ENCODE results near the gene TGOLN2. TPM values are rescaled to one million over a fixed set of nuclear protein-coding genes. Genes with fewer than 3 reads are reported as not detected.

TGOLN2 gene
- total RNA-seq, 4 donors from 2014 or later, result 115 to 153 (median 124) TPM

GRCh38 chr2:85314884-85315242 is 12.9 kb downstream of the TGOLN2 start:
- no peak overlapping the region for H3K4me3 ChIP-seq

GRCh38 chr2:85312404-85312803 is 15.4 kb downstream of the TGOLN2 start:
- H3K27ac ChIP-seq, result no peak overlapping the region
- no peak for ATAC-seq
- WGBS, 2 donors (ENCODE audit: low coverage in 1 of 2), result 77 to 83% methylated on average over 7 of the region's 7 CpGs
- H3K9me3 ChIP-seq, result no peaks in the 10 kb centered on the region
- no peak for TF ChIP-seq POLR2AphosphoS5 (IDR thresholded peaks at IDR 0.05)
- TF ChIP-seq EP300 (IDR thresholded peaks at IDR 0.05), result no peak
- no peak for TF ChIP-seq POLR2A (IDR thresholded peaks at IDR 0.05)
- no peak for TF ChIP-seq CTCF (IDR thresholded peaks at IDR 0.05)
- no peak overlapping the region for H3K4me3 ChIP-seq
- peaks cover 0 to 30% (median 10%) of the 10 kb centered on the region in 3 donors for H3K4me1 ChIP-seq
- peaks cover 0 to 64% of the 10 kb centered on the region in 2 donors for H3K36me3 ChIP-seq
- H3K27me3 ChIP-seq, result no peaks in the 10 kb centered on the region

More at GRCh38 chr2:85314884-85315242, 12.9 kb downstream of the TGOLN2 start:
- WGBS, 2 donors (ENCODE audit: low coverage in 1 of 2), result 96% methylated on average over 5 of the region's 10 CpGs; no CpG with 5 or more reads in 1 of the 2 donors
- no peaks in the 10 kb centered on the region for H3K9me3 ChIP-seq
- no peak overlapping the region for H3K27ac ChIP-seq
- TF ChIP-seq POLR2AphosphoS5 (IDR thresholded peaks at IDR 0.05) (no peak), POLR2A (IDR thresholded peaks at IDR 0.05) (no peak), CTCF (IDR thresholded peaks at IDR 0.05) (no peak), EP300 (IDR thresholded peaks at IDR 0.05) (no peak)
- no peak for ATAC-seq
- H3K36me3 ChIP-seq, result peaks cover 0 to 71% of the 10 kb centered on the region in 2 donors
- no peaks in the 10 kb centered on the region for H3K27me3 ChIP-seq
- H3K4me1 ChIP-seq, result peaks cover 0 to 24% (median 0%) of the 10 kb centered on the region in 3 donors

GRCh38 chr2:85310330-85310729 is 17.5 kb downstream of the TGOLN2 start:
- no peak for ATAC-seq
- Histone ChIP-seq H3K4me3 (no peak overlapping the region), H3K4me1 (peaks cover 0 to 32% (median 10%) of the 10 kb centered on the region in 3 donors), H3K36me3 (peaks cover 0 to 66% of the 10 kb centered on the region in 2 donors), H3K27me3 (no peaks in the 10 kb centered on the region), H3K27ac (peak overlapping the region in 1 of 4 donors; percentile 36), H3K9me3 (no peaks in the 10 kb centered on the region)
- 63 to 85% methylated on average over 2 to 3 of the region's 3 CpGs for WGBS, 2 donors (ENCODE audit: low coverage in 1 of 2)
- TF ChIP-seq POLR2A (IDR thresholded peaks at IDR 0.05) (no peak), CTCF (IDR thresholded peaks at IDR 0.05) (no peak), EP300 (IDR thresholded peaks at IDR 0.05) (no peak), POLR2AphosphoS5 (IDR thresholded peaks at IDR 0.05) (no peak)

- ATAC-seq, result no peak
- Histone ChIP-seq H3K9me3 (no peaks in the 10 kb centered on the region), H3K27ac (peak overlapping the region in 3 of 4 donors; percentile 4 to 60 (median 36)), H3K4me3 (no peak overlapping the region), H3K36me3 (peaks cover 0 to 66% of the 10 kb centered on the region in 2 donors), H3K27me3 (no peaks in the 10 kb centered on the region), H3K4me1 (peaks cover 0 to 32% (median 10%) of the 10 kb centered on the region in 3 donors)
- TF ChIP-seq POLR2A (IDR thresholded peaks at IDR 0.05) (no peak), CTCF (IDR thresholded peaks at IDR 0.05) (no peak), EP300 (IDR thresholded peaks at IDR 0.05) (no peak), POLR2AphosphoS5 (IDR thresholded peaks at IDR 0.05) (no peak)
- 62 to 68% methylated on average over 13 of the region's 19 CpGs for WGBS, 2 donors (ENCODE audit: low coverage in 1 of 2)
Measured at GRCh38 chr2:85309699-85310321, 18.0 kb downstream of the TGOLN2 start.

All from gastroesophageal sphincter (tissue), 4 donors.